HG03103 (cell line): Measurements from ENCODE around the gene CPPED1.
"Not testable (repeated sequence)": the region's sequence is repeated elsewhere in the genome, so short reads cannot be mapped to it uniquely, and the experiment has no call there.

Source experiments
- ATAC-seq: cut with Tn5 transposase; IDR thresholded peaks from one replicate; pipeline ENCODE4 v1.9.1; 2021; ENCODE audit warnings: low read depth; ENCODE audit not compliant: unreplicated experiment

The CPPED1 gene

DNA sequence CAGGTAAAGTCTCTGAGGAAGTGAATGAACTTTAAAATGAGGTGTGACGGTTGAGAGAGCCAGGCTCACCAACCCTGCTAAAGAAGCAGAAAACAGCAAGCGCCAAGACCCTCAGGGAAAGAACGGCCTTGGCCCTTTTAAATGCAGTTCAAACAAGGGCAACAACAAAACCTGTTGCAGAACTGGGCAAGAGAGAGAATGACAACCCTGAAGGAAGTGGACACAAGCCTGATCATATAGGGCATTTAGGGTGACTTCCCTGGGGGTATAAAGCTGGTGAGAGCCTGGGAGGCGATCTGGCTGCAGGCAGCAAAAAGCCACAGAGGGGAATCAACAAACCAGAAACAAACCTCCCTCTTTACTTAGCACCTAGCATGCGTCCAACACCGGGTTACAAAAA is 1.0 kb downstream of the CPPED1 start:
- ATAC-seq: no peak

DNA sequence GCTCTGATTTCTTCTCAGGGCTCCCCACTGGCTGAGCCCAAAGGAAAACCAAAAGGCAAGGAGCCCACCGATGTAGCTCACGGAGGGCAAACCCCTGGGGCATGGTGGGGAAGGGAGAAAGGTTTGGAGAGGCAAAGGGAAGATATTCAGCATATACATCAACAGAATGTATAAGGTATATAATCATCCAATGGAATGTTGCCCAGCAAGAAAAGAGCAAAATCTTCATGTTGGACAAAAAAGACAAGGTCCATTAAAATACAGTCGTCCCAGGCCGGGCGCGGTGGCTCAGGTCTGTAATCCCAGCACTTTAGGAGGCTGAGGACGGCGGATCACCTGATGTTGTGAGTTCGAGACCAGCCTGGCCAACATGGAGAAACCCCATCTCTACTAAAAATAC is 1.6 kb downstream of the CPPED1 start:
- ATAC-seq: no peak

DNA sequence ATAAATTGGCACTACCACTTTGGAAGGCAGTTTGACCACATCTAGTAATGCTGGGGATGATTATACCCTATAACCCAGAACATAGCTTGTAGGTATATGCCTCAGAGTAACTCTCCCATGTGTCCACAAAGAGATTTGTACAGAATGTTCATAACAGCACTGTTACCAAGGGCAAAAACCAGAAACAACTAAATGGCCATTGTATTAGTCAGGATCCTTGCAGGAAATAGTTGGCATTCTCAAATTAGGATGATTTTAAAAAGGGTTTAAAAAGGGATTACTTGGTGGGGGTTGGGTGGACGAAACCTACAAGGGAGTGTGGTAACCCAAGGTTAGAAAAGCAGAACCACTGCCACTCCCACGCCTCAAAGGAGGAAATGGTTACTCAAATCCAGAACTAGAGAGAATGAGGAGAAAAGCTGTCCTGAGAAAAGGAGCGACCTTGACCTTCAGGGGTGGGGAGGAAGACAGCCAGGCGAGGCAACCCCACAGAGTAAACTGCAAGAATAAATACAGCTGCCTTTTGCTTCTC is 2.1 kb downstream of the CPPED1 start:
- ATAC-seq: no peak

DNA sequence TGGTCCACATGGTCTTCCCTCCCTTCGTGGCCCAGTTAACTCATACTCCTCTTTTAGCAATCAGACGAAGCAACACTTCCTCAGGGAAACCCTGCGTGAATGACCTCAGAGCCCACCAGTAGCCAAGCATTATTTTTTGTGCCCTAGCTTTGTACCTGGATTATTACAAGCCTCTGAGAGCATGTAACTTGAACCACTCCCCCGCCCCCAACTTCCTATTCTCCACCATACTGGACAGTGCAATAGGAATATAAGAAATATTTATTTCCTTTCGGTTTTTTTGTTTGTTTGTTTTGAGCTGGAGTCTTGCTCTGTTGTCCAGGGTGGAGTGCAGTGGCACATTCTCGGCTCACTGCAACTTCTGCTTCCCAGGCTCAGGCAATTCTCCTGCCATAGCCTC is 2.9 kb downstream of the CPPED1 start:
- no peak for ATAC-seq

DNA sequence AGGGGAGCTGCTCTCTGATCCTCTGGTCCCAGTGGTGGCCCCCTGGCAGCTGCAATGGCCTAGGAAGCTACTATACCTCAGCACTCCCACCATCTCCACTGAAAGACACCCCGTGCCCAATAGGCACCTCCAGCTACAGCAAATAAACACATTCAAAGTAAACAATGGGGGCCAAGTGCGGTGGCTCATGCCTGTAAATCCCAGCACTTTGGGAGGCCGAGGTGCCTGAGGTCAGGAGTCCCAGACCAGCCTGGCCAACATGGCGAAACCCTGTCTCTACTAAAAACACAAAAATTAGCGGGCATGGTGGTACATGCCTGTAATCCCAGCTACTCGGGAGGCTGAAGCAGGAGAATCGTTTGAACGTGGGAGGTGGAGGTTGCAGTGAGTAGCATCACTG is 3.7 kb downstream of the CPPED1 start:
- ATAC-seq: not testable (repeated sequence)

DNA sequence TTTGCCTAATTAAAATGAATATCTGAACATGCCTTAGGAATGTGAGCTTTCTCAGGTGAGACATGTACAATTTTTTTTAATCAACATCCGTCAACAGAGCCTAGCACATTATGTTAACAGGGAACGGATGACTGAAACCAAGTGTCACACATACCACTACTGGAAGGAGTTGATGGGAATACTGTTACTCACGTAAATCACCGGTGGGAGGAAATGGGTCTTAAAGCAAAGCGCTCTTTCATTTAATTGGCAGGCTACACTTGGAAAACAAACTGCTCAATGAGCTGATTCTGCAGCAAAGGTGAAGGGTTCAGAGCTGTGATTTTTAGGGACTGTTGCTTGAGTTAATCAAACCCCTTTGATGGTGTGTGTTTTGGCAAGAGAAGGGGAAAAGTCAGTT is 4.8 kb downstream of the CPPED1 start:
- no peak for ATAC-seq

DNA sequence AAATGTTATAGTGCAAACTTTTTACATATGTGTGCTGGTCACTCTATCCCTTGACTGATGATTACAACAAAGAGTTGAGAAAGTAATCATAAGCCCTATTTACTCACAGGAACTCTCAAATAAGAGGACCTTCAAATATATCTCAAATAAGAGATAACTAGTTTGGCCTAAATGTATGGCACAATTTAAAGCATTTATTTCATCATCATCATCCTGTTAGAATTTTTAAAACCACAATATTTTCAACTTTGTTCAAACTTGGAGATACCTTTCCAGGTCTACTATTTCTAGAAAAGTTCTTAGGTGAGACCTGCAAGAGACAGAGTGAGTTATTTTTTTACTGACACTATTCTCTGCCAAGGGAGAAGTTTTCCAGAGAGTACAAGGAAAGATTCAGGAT is 5.5 kb downstream of the CPPED1 start:
- no peak for ATAC-seq

DNA sequence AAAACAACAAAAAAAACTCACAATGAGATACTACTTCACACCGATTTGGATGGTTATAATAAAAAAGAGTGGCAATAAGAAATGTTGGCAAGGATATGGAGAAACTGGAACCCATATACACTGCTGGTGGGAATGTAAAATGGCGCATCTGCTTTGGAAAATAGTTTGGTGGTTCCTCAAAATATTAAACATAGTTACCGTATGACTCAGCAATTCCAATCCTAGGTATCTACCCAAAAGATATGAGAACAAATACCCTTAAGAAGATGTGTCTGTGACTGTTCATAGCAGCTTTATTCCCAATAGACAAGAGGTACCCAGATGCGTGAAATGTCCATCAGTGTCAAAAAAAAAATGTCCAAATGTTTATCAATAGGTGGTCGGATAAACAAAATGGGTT is 7.2 kb downstream of the CPPED1 start:
- ATAC-seq: no peak

DNA sequence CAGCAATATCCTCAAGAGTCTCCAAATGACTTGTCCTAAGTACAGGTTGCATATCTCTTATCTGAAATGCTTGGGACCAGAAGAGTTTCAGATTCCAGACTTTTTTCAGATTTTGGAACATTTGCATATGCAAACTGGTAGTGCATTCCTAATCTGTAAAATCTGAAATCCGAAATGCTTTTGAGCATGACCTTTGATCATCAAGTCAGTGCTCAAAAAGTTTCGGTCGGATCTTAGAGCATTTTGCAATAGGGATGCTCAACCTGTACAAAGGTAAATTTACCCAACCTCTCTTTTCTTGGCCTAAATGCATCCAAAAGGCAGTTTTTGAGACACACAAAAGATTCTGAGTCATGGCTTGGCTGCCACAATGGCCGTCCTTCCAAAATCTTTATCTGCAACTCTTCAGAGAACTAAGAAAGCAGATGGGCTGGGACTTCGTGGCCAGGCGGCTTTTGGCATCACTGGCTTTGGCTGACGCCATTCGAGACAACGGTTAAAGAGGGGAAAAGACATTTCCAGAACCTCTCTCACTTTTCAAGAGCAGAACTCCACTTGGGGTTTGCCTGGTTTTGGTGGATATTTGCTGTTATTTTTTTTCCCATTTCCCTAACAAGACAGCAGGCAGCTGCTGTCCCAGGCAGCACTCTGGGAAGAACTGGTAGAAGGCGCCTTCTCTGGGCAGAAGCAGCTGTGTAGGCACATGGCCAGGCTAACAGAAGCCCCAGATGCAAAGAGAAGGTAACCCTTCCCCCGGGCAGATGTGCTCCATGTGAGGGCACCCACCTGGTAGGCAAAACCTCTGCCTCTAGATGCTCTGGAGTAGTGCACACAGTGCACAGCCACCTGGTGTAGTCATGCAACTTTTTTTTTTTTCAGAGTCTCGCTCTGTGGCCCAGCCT is 8.9 kb downstream of the CPPED1 start:
- no peak for ATAC-seq

DNA sequence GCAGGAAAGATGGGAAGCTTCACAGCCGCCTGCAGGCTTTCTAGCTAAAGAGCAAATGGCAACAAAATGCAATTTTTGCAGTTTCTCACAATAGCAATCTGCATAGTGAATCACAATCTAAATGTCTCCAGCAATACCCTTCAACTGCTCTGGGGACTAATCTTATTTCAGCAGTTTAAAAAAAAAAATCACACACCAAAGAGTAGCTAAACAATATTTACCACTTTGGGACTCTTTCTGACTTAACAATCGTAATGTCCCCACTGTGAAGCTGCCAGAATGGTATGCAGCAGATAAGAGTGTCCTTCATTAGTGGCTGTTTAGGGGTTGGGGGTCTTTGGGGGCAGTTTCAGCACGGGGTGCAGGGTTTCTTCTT is 9.8 kb downstream of the CPPED1 start:
- no peak for ATAC-seq

DNA sequence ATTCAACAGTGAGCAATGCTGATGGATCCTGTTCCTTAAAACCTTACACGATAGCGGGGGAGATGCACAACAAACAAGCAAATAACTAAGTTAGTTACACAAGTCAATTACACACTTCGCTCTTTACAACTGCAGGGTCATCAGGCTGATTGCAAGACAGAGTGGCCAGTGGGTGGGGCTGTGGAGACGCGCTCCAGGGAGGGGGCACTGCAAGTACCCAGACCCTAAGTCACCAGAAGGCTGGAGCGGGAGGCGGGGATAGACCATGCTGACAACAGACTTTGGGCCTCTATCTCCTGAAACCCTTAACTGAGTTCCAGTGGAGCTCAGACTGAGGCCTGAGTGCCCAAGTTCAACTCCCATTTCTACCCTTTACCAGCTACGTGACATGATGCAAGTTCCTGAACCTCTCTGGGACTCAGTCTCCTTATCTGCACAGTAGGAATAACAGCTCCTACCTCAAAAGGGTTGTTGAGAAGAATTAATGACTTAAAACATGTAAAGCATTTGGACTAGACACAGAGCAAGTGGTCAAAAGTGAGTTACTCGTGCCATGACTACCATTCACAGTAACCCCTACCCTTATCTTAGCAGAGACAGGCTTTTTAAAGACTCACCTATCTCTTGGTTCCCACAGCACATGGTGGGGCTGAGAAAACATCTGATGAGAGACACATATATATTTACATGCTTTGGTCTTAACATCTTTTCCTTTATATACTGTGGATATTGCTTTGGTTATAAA is 10.4 kb downstream of the CPPED1 start:
- ATAC-seq: no peak

DNA sequence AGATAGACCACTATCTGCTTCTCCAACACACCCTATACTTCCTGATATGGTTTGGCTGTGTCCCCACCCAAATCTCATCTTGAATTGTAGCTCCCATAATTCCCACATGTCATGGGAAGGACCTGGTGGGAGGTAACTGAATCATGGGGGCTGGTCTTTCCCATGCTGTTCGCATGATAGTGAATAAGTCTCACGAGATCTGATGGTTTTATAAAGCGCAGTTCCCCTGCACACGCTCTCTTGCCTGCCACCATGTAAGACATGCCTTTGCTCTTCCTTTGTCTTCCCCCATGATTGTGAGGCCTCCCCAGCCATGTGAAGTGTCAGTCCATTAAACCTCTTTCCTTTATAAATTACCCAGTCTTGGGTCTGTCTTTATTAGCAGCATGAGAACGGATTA is 11.2 kb downstream of the CPPED1 start:
- ATAC-seq: not testable (repeated sequence)

DNA sequence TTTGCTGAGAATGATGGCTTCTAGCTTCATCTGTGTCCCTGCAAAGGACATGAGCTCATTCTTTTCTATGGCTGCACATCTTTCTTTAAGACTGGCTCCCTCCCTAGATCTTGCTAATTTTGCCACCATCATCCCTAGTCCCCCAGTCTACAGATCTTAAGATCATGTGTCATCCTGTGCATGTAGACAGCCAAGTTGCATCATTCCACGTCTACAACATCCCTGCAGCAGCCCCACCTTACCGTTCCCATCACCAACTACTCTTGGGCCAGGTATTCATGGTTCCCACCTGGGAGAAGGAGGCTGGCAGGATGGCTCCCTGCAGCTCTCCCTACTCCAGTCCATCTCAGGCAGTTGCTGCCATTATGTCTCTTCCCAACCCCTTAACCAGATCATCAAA is 12.3 kb downstream of the CPPED1 start:
- ATAC-seq: no peak

DNA sequence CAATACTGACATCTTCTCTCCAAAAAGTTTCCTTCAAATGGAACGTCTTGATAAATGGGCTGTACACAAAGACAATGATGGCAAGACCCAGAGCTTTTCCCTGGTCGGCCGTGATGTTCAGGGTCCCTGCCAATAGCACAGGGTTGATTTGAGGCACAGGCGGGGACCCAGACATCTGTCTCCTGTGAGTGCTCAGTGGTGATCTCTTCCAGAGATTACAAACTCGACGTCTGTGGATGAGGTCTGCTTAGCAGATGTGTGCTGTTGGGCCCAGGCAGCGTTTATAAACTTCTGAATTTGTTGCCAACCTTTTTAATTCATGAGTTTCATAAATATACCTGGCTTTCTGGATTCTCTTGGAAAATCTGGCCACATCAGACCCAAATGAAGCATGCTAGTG is 14.9 kb downstream of the CPPED1 start:
- no peak for ATAC-seq

DNA sequence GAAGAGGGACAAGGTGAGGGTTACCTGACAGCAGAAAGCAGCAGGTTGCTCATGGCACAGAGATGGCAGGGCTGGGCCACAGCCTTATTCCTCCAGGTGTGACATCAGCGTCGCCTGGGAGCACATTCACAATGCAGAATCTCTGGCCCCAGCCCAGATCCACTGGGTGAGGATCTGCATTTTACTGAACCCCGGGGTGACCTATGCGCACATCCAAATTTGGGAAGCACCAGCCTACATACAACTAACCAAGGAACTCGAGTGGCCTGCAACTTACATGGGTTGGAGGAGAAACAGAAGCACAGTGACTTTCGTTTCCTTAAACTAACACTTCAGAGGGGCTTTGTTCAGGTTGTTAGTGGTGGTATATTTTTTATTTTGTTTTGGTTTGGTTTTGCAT is 17.6 kb downstream of the CPPED1 start:
- ATAC-seq: no peak

DNA sequence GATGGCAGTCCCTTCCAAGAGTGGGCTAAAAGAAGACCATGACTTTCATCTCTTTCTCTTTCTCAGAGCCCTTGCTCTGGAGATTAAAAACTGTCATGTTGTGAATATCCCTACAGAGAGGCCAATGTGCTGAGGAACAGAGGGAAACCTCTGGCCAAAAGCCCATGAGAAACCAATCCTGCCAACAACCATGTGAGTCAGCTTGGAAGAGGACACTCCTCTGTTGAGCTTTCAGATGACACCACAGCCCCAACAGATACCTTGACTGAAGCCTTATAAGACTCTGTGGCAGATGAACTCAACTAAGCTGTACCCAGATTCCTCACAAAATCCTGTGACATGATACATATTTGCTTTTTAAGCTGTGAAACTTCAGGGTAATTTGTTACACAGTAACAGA is 19.6 kb downstream of the CPPED1 start:
- no peak for ATAC-seq

DNA sequence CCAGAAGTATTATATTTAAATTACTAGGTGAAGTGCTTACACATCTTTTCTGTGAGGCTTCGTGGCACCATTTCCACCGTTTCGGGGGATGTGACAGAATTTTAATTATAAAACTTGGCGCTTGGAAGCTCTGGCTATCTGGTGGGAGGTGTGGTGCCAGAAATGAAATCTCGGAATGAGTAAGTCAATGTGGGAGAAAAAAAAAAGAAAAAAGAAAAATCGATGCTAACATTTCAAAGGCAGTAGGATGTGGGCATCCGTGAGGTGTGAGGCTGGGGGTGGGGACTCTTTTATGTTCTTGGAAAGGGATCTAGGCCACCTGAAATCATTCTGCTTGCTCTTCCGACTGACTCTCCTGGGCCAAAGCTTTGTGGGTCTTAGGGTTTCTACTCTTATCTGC is 21.9 kb downstream of the CPPED1 start:
- no peak for ATAC-seq

DNA sequence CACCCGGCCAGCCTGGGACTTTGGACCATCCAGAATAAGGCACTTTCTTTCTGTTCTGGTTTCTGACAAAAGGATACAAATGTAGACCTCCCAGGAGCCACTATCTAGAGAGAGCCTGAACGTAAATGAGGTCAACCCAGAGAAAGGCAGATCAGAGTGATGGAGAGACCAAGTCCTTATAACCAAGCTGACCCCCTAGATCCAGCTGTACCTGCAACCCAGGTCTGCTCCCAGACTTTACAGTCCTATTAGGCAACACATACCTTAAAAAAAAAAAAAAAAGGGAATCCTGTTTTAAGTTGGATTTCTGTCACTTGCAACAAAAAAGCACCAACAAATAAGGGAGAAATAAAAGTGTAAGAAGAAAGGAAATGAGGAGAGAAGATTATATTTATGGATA is 23.2 kb downstream of the CPPED1 start:
- no peak for ATAC-seq

DNA sequence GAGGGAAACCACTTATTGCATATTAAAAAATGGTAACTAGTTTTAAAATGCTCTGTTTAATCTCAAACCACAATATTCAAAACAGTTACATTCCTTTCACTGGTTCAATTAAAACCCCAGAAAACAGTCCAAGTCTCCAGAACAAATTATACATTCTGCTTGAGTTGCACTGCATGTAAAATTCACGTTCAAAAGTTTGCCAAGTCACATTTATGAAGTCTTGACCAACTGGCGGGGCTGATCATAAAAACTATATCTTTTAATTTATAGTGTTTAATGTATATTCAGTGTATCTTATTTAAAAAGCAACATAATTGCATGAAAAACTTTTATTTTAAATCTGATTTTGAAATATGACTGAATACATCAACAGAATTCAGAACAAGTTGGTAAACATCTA is 25.0 kb downstream of the CPPED1 start:
- no peak for ATAC-seq

DNA sequence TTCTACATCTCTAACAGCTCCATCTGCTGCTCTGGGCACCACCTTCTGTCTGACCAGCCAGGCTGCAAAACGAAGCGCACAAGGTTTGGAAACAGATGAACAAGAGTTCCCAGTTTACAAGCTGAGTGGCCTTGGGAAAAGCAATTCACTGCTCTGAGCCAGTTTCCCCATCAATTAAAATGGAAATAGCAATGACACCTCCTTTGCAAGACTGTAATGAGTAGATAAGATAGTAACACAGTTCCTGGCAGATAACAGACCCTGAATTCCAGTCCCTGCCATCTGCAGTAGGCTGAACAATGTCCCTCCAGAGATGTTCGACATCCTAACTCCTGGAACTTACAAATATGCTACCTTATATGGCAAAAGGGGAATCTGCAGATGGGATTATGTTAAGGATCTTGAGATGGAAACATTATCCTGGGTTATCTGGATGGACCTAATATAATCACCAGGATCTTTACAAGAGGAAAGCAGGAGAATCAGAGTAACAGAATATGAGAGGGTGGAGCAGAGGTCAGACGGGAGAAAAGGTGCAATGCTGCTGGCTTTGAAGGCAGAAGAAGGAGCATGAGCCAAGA is 27.9 kb downstream of the CPPED1 start:
- no peak for ATAC-seq

DNA sequence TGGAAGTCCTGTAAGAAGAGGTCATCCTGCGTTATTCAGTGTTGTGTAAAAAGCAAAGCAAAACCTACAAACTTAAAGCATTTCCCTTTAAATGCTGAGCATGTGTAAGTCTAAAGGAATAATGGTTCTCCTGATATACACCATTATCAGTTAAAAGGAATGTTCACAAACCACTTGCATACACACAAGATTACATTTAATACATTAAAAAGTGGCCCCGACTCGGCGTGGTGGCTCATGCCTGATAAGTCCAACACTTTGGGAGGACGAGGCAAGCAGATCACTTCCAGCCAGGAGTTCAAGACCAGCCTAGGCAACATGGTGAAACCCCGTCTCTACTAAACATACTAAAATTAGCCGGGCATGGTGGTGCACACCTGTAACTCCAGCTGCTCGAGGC is 30.5 kb downstream of the CPPED1 start:
- ATAC-seq: no peak
